HG03108 (cell line): ENCODE data around the gene PRPS2.

Experiments
- ATAC-seq: cut with Tn5 transposase; IDR thresholded peaks from one replicate; pipeline ENCODE4 v1.9.1; 2021; ENCODE audit warnings: moderate library complexity; ENCODE audit not compliant: unreplicated experiment

PRPS2 gene

GRCh38 chrX:12811658-12812057 is 20.4 kb downstream of the PRPS2 start:
- no peak for ATAC-seq

GRCh38 chrX:12814420-12814819 is 23.2 kb downstream of the PRPS2 start:
- ATAC-seq: no peak

GRCh38 chrX:12817528-12817927 is 26.3 kb downstream of the PRPS2 start:
- no peak for ATAC-seq

GRCh38 chrX:12819222-12819621 is 28.0 kb downstream of the PRPS2 start:
- ATAC-seq: no peak

- no peak for ATAC-seq
These were observed 29.5 kb downstream of the PRPS2 start for GRCh38 chrX:12820737-12821136.

GRCh38 chrX:12824944-12825343 is 33.7 kb downstream of the PRPS2 start:
- ATAC-seq: no peak

- ATAC-seq: no peak
These were observed 34.6 kb downstream of the PRPS2 start for GRCh38 chrX:12825801-12826200.

- no peak for ATAC-seq
These were observed 52.0 kb downstream of the PRPS2 start for GRCh38 chrX:12843061-12843667.

- peak; percentile 96 for ATAC-seq
These were observed 52.6 kb downstream of the PRPS2 start for GRCh38 chrX:12843668-12844279.

- ATAC-seq: peak; percentile 17
These were observed 53.1 kb downstream of the PRPS2 start for GRCh38 chrX:12844319-12844718.

- ATAC-seq: no peak
These were observed 74.1 kb downstream of the PRPS2 start for GRCh38 chrX:12865359-12865758.

GRCh38 chrX:12866451-12867377 is 75.5 kb downstream of the PRPS2 start, which contains the start of gene TLR7:
TLR7 (plus strand) TSS chrX:12867072; CDS start chrX:12867579, 507 bp downstream.
- ATAC-seq: peak; percentile 40

- no peak for ATAC-seq
These were observed 76.5 kb downstream of the PRPS2 start for GRCh38 chrX:12867685-12868084.

- peak; percentile 46 for ATAC-seq
These were observed 77.5 kb downstream of the PRPS2 start for GRCh38 chrX:12868747-12869146.

- ATAC-seq: no peak
These were observed 80.0 kb downstream of the PRPS2 start for GRCh38 chrX:12871257-12871656.

- no peak for ATAC-seq
These were observed 81.5 kb downstream of the PRPS2 start for GRCh38 chrX:12872741-12873140.
